ENCODE data around the gene ADAM22.
A peak's percentile ranks its signal among the peaks of the same experiment; 100 is the strongest.
"Not testable (repeated sequence)": the region's sequence is repeated elsewhere in the genome, so short reads cannot be mapped to it uniquely, and the experiment has no call there.

ADAM22 gene, protein sequence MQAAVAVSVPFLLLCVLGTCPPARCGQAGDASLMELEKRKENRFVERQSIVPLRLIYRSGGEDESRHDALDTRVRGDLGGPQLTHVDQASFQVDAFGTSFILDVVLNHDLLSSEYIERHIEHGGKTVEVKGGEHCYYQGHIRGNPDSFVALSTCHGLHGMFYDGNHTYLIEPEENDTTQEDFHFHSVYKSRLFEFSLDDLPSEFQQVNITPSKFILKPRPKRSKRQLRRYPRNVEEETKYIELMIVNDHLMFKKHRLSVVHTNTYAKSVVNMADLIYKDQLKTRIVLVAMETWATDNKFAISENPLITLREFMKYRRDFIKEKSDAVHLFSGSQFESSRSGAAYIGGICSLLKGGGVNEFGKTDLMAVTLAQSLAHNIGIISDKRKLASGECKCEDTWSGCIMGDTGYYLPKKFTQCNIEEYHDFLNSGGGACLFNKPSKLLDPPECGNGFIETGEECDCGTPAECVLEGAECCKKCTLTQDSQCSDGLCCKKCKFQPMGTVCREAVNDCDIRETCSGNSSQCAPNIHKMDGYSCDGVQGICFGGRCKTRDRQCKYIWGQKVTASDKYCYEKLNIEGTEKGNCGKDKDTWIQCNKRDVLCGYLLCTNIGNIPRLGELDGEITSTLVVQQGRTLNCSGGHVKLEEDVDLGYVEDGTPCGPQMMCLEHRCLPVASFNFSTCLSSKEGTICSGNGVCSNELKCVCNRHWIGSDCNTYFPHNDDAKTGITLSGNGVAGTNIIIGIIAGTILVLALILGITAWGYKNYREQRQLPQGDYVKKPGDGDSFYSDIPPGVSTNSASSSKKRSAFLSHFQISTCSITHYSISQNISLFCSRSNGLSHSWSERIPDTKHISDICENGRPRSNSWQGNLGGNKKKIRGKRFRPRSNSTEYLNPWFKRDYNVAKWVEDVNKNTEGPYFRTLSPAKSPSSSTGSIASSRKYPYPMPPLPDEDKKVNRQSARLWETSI

DNA sequence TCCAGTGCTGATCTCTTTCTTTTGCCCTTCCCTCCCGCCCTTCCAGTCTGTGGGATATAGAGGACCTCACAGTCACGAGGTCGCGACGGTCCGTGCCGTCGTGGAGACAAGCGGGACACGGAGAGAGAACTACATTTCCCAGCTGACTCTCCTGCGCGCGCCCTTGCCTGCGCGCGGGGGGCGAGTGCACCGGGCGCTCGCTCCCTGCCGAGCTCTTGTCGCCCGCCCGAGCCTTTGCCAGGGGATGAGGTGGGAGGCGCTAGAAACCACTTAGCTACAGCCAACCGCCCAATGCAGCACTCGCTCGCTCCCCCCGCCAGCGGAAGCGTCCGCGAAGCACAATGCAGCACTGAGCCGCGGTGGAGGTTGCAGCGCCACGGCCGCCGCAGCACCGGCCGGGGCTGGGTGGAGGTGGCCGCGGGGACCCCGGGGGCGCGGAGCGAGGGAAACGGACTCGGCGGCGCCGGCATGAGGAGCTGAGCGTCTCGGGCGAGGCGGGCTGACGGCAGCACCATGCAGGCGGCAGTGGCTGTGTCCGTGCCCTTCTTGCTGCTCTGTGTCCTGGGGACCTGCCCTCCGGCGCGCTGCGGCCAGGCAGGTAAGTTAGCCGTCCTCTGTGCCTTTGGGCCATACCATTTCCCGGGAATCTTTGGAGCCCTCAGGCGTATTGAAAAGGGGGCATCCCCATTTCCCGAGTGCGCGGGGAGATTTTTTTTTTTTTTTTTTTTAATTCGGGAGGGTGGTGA, at the start of gene ADAM22:
TSS of gene ADAM22 (plus strand) at position 299 of the 746 bp plus-strand sequence. CDS start at position 514, 215 bp downstream.
- DNase-seq: peak; percentile 92
- in situ Hi-C loops (cut with HindIII; ENCODE audit: low pct_ligation_motif_present, low pct_unique_long_range_greater_than_20kb, low sequenced_read_pairs): no loop called here

DNA sequence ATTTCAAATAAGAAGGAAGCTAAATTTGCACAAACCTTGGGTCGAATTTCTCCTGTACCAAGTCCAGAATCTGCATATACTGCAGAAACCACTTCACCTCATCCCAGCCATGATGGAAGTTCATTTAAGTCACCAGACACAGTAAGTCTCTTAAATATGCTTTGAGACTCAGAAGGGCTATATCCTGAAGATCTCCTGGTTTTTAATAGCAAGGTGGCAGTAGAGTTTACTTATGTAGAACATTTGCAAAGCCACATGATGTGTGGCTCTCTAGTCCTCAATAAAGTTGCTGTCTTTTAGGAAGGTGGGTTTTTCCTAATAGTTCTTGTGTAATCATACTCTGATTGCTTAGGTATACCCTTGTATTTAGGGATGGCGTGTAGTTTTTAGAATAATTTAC, 49.0 kb upstream of the ADAM22 start:
- DNase-seq: no peak
- in situ Hi-C loops (cut with HindIII; ENCODE audit: low pct_ligation_motif_present, low pct_unique_long_range_greater_than_20kb, low sequenced_read_pairs): no loop called here

DNA sequence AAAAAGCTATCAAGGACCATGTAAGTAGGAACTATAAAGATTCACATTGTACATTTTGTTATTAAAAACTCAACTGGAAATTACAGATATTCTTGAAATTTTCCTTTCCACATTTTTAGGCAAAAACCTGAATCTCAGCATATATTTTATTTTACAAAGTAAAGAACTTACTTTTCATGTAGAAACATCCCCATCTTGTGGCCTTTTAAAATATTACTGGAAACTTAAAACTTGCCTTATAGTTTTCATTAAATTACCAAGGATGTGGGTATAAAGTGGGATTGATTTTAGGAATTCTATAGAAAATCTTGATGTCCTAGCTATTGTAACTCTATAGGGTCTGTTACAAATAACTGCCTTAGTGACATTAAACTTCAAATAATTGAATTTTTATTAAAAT, 47.2 kb upstream of the ADAM22 start:
- in situ Hi-C loops (cut with HindIII; ENCODE audit: low pct_ligation_motif_present, low pct_unique_long_range_greater_than_20kb, low sequenced_read_pairs): no loop called here
- DNase-seq: peak; percentile 78

DNA sequence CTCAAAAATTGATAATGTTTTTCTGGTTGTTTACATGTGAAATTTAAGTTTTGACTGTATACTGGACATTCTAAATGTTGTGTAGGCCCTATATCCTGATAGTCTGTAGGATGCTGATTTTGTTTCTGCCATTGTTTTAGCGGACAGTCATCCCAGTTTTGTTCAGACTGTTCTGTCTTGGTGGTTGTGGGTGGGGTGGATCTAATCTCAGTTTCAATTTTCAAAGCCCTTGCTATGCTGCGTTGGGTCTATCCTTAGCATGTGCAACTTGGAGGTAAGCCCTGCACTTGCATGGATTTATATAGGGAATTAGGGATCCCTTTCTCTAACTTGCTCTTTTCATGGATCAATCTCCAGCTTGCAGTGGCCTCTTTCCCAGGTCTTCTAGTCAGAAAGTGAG, 38.7 kb upstream of the ADAM22 start:
- DNase-seq: no peak
- in situ Hi-C loops (cut with HindIII; ENCODE audit: low pct_ligation_motif_present, low pct_unique_long_range_greater_than_20kb, low sequenced_read_pairs): no loop called here

DNA sequence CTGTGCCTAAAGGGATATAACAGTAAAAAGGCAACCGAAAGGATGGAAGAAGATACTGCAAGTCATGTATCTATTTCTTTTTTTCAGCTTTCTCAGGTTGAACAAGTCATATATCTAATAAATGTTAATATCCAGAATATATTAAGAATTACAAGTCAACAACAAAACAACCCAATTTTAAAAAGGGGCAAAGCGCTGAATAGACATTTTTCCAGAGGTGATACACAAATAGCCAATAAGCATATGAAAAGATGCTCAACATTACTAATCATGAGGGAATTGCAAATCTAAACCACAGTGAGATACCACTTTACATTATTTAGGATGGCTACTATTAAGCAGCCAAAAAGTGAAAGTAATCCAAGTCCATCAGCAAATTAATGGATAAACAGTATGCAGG, 34.8 kb upstream of the ADAM22 start:
- in situ Hi-C loops (cut with HindIII; ENCODE audit: low pct_ligation_motif_present, low pct_unique_long_range_greater_than_20kb, low sequenced_read_pairs): no loop called here
- DNase-seq: no peak

DNA sequence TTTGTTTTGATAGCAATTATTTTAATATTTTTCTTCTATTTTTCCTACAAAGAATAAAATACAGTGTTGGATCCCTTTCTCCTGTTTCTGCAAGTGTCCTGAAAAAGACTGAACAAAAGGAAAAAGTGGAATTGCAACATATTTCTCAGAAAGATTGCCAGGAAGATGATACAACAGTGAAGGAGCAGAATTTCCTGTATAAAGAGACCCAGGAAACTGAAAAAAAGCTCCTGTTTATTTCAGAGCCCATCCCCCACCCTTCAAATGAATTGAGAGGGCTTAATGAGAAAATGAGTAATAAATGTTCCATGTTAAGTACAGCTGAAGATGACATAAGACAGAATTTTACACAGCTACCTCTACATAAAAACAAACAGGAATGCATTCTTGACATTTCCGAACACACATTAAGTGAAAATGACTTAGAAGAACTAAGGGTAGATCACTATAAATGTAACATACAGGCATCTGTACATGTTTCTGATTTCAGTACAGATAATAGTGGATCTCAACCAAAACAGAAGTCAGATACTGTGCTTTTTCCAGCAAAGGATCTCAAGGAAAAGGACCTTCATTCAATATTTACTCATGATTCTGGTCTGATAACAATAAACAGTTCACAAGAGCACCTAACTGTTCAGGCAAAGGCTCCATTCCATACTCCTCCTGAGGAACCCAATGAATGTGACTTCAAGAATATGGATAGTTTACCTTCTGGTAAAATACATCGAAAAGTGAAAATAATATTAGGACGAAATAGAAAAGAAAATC, 26.7 kb upstream of the ADAM22 start:
- DNase-seq; in situ Hi-C loops (cut with HindIII; ENCODE audit: low pct_ligation_motif_present, low pct_unique_long_range_greater_than_20kb, low sequenced_read_pairs): not testable (repeated sequence)

DNA sequence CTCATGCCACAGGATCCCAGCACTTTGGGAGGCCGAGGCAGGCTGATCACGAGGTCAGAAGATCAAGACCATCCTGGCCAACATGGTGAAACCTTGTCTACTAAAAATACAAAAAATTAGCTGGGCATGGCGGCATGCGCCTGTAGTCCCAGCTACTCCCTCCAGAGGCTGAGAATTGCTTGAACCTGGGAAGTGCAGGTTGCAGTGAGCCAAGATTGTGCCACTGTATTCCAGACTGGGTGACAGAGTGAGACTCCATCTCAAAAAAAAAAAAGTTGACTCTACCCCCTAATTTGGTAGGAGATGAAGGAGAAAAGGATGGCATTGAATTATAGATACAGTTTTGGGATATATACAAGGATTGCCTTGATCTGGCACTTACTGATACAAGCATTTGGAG, 25.2 kb upstream of the ADAM22 start:
- DNase-seq; in situ Hi-C loops (cut with HindIII; ENCODE audit: low pct_ligation_motif_present, low pct_unique_long_range_greater_than_20kb, low sequenced_read_pairs): not testable (repeated sequence)

DNA sequence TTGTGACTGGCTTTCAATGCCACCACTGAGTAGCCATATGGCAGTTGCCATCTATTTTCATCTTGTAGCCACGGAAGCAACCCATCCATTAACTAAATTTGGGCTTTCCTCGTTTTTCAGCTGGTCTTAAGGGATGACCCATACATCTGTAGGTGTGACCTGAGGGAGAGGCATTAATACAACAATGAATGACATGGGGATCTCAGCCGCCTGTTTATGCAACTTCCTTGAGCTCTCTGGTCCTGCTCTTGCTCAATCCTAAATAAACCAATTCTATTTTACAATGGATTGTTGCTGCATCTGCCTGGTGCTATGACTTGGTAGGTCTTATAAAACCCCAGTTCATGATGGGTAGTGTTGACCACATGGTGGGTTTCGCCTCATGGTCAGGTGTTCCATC, 21.9 kb upstream of the ADAM22 start:
- DNase-seq: no peak
- in situ Hi-C loops (cut with HindIII; ENCODE audit: low pct_ligation_motif_present, low pct_unique_long_range_greater_than_20kb, low sequenced_read_pairs): no loop called here

DNA sequence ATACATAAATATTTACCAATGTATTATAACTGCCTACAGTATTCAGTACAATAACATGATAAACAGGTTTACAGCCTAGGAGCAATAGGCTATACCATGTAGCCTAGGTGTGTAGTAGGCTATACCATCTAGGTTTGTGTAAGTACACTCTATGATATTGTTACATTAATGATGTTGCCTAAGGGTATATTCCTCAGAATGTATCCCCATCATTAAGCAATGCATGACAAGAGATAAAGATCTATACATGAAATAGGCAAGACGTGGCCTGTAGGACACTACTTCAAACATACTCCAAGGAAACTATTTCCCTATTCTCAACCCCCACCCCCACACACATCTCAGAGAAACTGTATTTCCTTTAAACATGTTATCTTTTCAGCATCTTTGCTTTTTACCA, 15.3 kb upstream of the ADAM22 start:
- in situ Hi-C loops (cut with HindIII; ENCODE audit: low pct_ligation_motif_present, low pct_unique_long_range_greater_than_20kb, low sequenced_read_pairs): no loop called here
- DNase-seq: no peak

DNA sequence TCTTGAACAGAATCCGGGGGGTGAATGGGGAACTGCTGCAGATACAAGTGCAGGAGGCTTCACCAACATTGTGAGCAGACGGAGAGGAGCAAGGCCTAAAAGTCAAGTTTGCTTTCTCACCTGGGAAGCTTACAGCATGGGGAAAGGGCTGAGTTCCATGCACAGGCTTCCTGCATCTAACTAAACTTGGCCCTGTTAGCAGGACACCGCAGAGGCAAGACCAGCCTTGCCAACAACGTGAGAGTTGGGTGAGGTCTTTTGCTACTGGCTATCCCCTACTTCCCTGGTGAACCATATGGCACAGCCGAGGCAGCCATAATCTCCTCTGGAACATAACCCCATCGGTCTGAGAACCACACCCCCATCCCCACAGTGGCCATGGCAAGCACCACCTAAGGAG, 14.2 kb upstream of the ADAM22 start:
- in situ Hi-C loops (cut with HindIII; ENCODE audit: low pct_ligation_motif_present, low pct_unique_long_range_greater_than_20kb, low sequenced_read_pairs): no loop called here
- DNase-seq: no peak

DNA sequence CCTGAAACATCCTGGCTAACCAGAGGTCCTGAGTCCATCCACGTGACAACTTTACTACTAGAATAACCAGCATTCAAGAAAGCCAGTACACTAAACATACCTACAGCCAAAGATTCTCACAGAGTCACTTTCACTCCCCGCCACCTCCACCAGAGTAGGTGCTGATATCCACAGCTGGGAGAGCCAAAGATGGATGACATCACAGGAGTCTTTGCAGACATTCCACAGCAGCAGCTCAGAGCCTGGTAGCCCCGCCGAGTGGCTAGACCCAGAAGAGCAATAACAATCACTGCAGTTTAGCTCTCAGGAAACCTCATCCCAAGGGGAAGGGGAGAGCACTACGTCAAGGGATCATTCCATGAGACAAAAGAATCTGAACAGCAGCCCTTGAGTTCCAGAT, 13.5 kb upstream of the ADAM22 start:
- in situ Hi-C loops (cut with HindIII; ENCODE audit: low pct_ligation_motif_present, low pct_unique_long_range_greater_than_20kb, low sequenced_read_pairs): no loop called here
- DNase-seq: no peak

DNA sequence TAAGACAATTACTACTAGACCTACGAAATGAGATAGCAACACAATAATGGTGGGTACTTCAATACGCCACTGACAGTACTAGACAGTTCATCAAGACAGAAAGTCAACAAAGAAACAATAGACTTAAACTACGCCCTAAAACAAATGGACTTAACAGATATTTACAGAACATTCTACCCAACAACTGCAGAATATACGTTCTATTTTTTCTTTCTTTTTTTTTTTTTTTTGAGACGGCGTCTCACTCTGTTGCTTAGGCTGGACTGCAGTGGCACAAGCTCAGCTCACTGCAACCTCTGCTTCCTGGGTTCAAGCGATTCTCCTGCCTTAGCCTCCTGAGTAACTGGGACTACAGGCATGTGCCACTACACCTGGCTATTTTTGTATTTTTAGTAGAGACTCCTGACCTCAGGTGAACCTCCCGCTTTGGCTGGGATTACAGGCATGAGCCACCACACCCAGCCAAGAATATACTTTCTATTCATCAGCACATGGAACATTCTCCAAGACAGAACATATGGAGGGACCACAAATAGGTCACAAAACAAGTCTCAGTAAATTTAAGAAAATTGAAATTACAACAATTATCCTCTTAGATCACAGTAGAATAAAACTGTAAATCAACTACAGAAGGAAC, 11.2 kb upstream of the ADAM22 start:
- DNase-seq; in situ Hi-C loops (cut with HindIII; ENCODE audit: low pct_ligation_motif_present, low pct_unique_long_range_greater_than_20kb, low sequenced_read_pairs): not testable (repeated sequence)

DNA sequence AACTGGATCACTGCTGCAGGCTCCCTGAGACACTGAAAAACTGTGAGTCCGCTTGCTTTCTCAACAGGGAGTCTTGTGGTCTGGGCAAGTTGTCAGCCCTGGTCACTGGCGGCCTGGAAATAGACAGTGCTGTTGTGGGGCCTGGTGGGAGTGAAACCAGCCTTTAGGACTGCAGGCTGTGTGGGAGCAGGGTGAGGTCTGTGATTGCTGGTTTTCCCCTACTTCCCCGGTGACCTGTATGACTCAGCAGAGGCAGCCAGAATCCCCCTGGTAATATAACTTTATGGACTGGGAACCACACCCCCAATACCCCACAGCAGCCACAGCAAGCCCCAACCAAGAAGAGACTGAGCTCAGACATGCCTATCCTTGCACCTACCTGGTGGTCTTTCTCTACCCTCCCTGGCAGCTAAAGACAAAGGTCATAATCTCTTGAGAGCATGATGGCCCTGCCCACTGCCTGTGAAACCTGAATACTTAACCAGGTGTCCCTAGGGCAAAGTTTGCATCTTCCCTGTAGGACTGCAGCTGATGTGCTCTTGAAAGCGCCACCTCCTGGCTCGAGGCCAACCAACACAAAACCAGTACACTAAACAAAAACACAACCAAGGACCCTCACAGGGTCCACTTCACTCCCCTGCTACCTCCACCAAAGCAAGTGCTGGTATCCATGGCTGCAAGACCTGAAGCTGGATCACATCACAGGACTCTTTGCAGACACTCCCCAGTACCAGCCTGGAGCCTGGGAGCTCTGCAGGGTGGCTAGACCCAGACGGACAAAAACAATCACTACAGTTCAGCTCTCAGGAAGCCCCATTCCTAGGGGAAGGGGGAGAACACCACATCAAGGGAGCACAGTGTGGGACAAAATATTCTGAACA, 7.2 kb upstream of the ADAM22 start:
- no peak for DNase-seq
- in situ Hi-C loops (cut with HindIII; ENCODE audit: low pct_ligation_motif_present, low pct_unique_long_range_greater_than_20kb, low sequenced_read_pairs): no loop called here

DNA sequence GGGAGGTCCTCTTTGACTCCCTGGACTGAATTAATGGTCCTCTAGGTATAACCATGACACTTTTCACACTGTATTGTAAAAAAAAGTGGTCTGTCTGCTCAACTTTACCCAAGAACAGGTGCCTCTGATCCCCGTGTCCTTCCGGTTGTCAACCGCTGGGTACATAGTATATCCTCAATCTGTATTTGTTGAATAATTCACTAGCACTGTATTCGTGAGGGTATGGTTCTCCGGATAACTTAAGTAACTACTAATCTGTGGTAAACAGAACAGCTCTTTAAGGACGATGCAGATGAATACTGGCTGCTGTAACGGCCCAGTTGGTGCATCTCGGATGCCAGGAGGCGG, 472 bp upstream of the ADAM22 start:
- in situ Hi-C loops (cut with HindIII; ENCODE audit: low pct_ligation_motif_present, low pct_unique_long_range_greater_than_20kb, low sequenced_read_pairs): no loop called here
- DNase-seq: no peak

DNA sequence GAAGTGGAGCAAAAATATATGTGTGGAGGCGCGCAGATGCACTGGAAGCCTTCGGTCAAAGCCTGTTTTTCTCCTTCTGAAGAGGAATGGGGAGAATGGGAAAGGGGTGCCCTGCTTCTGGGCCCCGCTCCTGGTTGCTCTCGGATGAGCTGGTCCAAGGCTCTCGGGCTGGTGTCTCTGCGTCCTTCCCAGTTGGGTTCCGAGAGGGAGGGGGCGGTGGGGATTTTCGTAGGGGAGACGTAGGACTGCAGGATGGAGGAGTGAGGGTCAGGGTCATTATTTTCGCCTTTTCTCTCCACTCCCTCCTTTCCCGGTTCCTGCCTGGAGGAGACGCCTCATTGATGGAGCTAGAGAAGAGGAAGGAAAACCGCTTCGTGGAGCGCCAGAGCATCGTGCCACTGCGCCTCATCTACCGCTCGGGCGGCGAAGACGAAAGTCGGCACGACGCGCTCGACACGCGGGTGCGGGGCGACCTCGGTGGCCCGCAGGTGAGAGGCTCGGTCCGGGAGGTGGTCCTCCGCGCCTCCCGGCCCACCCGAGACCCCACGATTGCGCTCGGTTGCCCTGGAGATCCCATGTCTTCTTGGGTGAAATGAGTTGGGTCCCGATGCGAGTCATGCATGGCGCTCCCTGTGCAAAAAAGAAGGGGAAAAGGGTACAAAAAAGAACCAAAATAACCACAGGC, 790 bp downstream of the ADAM22 start:
- in situ Hi-C loops (cut with HindIII; ENCODE audit: low pct_ligation_motif_present, low pct_unique_long_range_greater_than_20kb, low sequenced_read_pairs): no loop called here
- peak; percentile 28 for DNase-seq

DNA sequence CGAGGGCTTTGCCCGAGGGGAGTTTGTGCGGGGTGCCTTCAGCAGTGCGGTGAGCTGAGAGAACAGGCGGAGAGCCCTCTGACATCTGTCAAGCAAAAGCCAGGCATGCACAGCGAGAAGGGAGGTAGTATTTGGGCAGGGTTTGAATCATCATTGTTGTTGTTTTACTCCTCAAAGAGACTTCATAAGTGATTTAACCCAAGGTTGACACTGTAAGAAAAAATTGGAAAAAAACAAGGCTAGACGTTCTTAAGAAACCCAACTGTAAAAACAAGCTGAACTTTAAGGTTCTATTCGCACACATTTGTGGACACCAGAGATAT, 1.3 kb downstream of the ADAM22 start:
- in situ Hi-C loops (cut with HindIII; ENCODE audit: low pct_ligation_motif_present, low pct_unique_long_range_greater_than_20kb, low sequenced_read_pairs): no loop called here
- no peak for DNase-seq

DNA sequence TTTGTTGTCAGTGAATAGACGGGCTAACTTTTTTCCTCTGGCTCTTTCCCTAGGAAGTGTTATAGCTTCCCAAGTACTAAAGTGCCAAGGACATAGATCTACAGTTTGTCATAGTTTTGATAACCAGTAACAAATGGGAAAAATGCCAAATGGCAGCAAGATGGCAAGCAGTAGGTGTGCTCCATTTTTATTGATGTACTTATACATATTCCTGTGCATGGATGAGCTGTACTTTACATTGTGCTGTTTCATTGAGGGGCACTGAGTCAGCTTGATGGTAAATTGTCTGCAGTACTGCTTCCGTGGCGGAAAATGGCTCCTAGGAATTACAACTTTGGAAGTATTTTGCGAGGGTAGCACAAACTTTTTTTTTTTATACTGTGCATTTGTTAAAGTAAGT, 7.1 kb downstream of the ADAM22 start:
- in situ Hi-C loops (cut with HindIII; ENCODE audit: low pct_ligation_motif_present, low pct_unique_long_range_greater_than_20kb, low sequenced_read_pairs): no loop called here
- DNase-seq: no peak

Measured in ACHN (cell line).